Pancreas (tissue), 10 donors: ENCODE results near the gene STPG1. TPM values are rescaled to one million over a fixed set of nuclear protein-coding genes. Genes with fewer than 3 reads are reported as not detected.

ENCODE experiments used
- ATAC-seq, 4 donors: fragments of 200-7000 bp; cut with Tn5 transposase; one replicate each; pipeline versions ENCODE4 v1.8.0 to v1.9.1; 2020; ENCODE audit warnings: mild to moderate bottlenecking in 4 of 4, moderate library complexity in 4 of 4
- DNase-seq, 6 donors: peaks; one replicate each; pipeline ENCODE4 v3.0.0-alpha.2; 2020
- FAIRE-seq: peaks from 2 replicates; lab custom pipeline; 2012; peaks lifted over from hg19 to GRCh38; lab: Jason Lieb, UNC
- H3K27ac ChIP-seq, 4 donors: fragments of 200-600 bp; sonication (generic); 1 replicate in 3 of 4; 2 replicates in 1 of 4; pipeline versions ENCODE4 v1.5.0 to v1.8.0; 2020
- H3K27me3 ChIP-seq, 4 donors: fragments of 200-600 bp; one replicate each; pipeline ENCODE4 v1.8.0; 2021
- H3K36me3 ChIP-seq, 3 donors: fragments of 200-600 bp; sonication (generic) in 1 of 3; one replicate each; pipeline versions ENCODE4 v1.5.0 to v1.8.0; 2020 to 2021
- H3K4me1 ChIP-seq, 3 donors: fragments of 200-600 bp; one replicate each; pipeline ENCODE4 v1.8.0; 2021
- H3K4me3 ChIP-seq, 4 donors: fragments of 200-600 bp; sonication (generic) in 2 of 4; one replicate each; pipeline versions ENCODE4 v1.5.0 to v1.8.0; 2020 to 2021
- H3K9me3 ChIP-seq, 4 donors: fragments of 200-600 bp; one replicate each; pipeline ENCODE4 v1.8.0; 2021
- WGBS, 2 donors: extraction: QIAGEN DNeasy Blood & Tissue Kit; methylation state at CpG; one replicate each; pipeline ENCODE4 v1.1.7; 2013; 5-methylcytosine and 5-hydroxymethylcytosine counted together
- intact Hi-C, 3 donors: fragments of 100-400 bp; cut with DNase I; formaldehyde crosslinking; loops; one replicate each; pipeline versions ENCODE4 v1.11.1 to v1.14.2; 2022
- polyA plus RNA-seq, 2 donors: library from polyadenylated mRNA; stranded (reverse); fragments of 200-250 nt; gene quantifications; one replicate each; pipeline ENCODE4 v1.2.3, GENCODE V29; 2013
- total RNA-seq, 6 donors: library from RNA; stranded (reverse); fragmentation: NEBNext Ultra II Directional in 4 of 6; extraction: Animal tissue kit (Norgen Biotek cat#: 25700) in 4 of 6; gene quantifications; one replicate each; pipeline versions ENCODE4 v1.2.1 to v1.2.4, GENCODE V29; 2021 to 2023
- TF ChIP-seq, protein P1 (sequence below), 4 donors: fragments of 200-600 bp; sonication (generic) in 3 of 4; IDR thresholded peaks; one replicate each; pipeline versions ENCODE4 v1.5.0 to v1.8.0; 2021; ENCODE audit warnings: antibody characterized with exemption in 4 of 4
- donor health status: healthy with polysubstance abuse.
- donor health status: DM: no; HTN: no; CAD: no; lungs with moderate emphysema.
- donor health status: DM: no; HTN: no; CAD: no.
- donor health status: control.
- donor health status: control.
- donor health status: Bipolar disorder and iron deficiency.
- donor health status: DM: yes; HTN: yes; CAD: no.
- donor health status: DM: no; HTN: no; CAD: no.
- donor health status: DM: no; HTN: no; CAD: no.
- donor health status: DM: yes; HTN: yes; CAD: no.

The STPG1 gene
- total and polyA plus RNA-seq, 8 donors = 2.7 to 6.3 (median 3.5) TPM

DNA sequence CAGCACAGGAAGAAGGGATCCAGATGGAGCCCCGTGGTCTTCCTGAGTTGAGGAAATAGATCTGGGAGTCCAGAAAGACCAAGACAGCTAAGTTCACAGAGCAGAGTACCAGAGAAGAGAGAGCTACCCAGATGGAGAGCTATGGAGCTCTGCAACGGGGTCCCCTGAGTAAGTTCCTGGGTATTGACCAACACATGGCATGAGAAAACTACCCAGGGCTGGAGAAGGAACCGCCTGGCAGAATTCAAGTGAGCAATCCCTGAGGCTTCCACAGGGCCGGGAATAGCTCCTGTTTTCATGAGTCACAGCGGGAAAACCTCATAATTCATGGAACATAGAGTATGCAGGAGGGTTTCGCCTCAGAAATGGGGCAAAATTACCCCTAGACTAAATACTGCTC, 19.7 kb downstream of the STPG1 start:
- H3K9me3 ChIP-seq = no peaks in the 10 kb centered on the region
- no peak for DNase-seq
- no peak for FAIRE-seq
- intact Hi-C loops = loop anchor here in 1 of 3 donors (5.0 kb wide), 1 partner anchor 192 kb away; no protein-coding TSS in a partner anchor
- H3K4me1 ChIP-seq = peaks cover 0 to 4% (median 0%) of the 10 kb centered on the region in 3 donors
- TF ChIP-seq, protein P1, sequence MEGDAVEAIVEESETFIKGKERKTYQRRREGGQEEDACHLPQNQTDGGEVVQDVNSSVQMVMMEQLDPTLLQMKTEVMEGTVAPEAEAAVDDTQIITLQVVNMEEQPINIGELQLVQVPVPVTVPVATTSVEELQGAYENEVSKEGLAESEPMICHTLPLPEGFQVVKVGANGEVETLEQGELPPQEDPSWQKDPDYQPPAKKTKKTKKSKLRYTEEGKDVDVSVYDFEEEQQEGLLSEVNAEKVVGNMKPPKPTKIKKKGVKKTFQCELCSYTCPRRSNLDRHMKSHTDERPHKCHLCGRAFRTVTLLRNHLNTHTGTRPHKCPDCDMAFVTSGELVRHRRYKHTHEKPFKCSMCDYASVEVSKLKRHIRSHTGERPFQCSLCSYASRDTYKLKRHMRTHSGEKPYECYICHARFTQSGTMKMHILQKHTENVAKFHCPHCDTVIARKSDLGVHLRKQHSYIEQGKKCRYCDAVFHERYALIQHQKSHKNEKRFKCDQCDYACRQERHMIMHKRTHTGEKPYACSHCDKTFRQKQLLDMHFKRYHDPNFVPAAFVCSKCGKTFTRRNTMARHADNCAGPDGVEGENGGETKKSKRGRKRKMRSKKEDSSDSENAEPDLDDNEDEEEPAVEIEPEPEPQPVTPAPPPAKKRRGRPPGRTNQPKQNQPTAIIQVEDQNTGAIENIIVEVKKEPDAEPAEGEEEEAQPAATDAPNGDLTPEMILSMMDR (IDR thresholded peaks at IDR 0.05) = no peak
- H3K36me3 ChIP-seq = no peaks in the 10 kb centered on the region
- no peaks in the 10 kb centered on the region for H3K27me3 ChIP-seq
- H3K27ac ChIP-seq = no peak overlapping the region
- no peak for ATAC-seq
- 85 to 88% methylated on average over 6 of the region's 6 CpGs for WGBS, 2 donors
- no peak overlapping the region for H3K4me3 ChIP-seq

DNA sequence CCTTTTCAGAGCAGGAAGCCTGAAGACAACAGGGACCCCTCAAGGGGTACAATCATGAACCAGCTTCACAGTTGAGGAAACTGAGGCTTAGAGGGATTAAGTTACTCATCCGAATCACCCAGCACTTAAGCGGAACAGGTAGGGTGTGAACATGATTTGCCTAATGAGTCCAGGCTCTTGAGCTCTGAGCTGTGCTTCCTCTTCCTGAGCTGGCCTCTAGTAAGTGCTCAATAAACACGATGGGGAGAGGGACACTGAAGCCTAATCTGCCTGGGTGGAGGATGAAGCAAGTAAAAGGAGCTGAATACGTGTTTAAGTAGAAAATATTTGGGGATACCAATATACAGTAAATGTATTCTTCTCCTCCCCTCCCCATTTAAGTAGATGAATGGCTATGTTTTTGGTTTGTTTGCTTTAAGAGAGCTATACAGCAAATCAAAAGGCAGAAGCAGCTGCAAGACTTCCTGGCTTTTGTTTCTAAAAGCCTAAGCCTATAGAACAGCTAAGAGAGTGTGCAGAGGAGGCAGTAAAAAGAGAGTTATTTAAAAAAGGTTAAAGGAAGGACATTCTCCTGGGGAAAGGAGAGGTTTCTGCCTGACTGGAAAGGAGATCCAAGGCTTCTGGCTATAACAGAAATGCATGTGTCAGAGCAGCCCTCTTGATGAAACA, 20.5 kb downstream of the STPG1 start:
- H3K9me3 ChIP-seq = no peaks in the 10 kb centered on the region
- intact Hi-C loops = loop anchor here in 1 of 3 donors (5.0 kb wide), 1 partner anchor 191 kb away; no protein-coding TSS in a partner anchor
- H3K4me3 ChIP-seq = no peak overlapping the region
- TF ChIP-seq, protein P1 (IDR thresholded peaks at IDR 0.05) = no peak
- WGBS, 2 donors = 84 to 87% methylated on average over 4 of the region's 4 CpGs
- H3K36me3 ChIP-seq = no peaks in the 10 kb centered on the region
- DNase-seq (no peak), FAIRE-seq (no peak), ATAC-seq (no peak)
- no peak overlapping the region for H3K27ac ChIP-seq
- peaks cover 0 to 4% (median 0%) of the 10 kb centered on the region in 3 donors for H3K4me1 ChIP-seq
- H3K27me3 ChIP-seq = no peaks in the 10 kb centered on the region

DNA sequence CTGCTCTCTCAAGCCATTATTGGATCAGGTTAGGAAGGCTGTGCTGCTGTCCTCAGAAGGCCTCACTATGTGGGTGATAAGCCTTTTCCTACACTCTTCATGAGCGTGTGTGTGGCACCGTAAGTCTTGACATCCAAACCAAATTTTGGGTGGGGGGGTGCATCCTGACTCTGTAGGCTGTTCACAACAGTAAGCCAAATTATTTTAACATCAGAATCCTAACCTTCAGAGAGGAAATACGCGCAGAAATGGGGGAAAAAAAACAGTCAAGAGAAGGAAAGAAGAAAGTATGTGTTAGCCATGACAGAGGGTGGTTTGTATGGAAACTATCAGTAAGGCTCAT, 21.0 kb downstream of the STPG1 start:
- FAIRE-seq (no peak), DNase-seq (no peak), ATAC-seq (no peak)
- TF ChIP-seq, protein P1 (IDR thresholded peaks at IDR 0.05) = peak in 1 of 4 donors; percentile 1
- WGBS, 2 donors = 86 to 89% methylated on average over 4 of the region's 4 CpGs
- no peaks in the 10 kb centered on the region for H3K36me3 ChIP-seq
- peaks cover 0 to 4% (median 0%) of the 10 kb centered on the region in 3 donors for H3K4me1 ChIP-seq
- H3K27me3 ChIP-seq = no peaks in the 10 kb centered on the region
- no peak overlapping the region for H3K27ac ChIP-seq
- intact Hi-C loops = loop anchor here in 1 of 3 donors (5.0 kb wide), 1 partner anchor 190 kb away; no protein-coding TSS in a partner anchor
- H3K9me3 ChIP-seq = no peaks in the 10 kb centered on the region
- no peak overlapping the region for H3K4me3 ChIP-seq

DNA sequence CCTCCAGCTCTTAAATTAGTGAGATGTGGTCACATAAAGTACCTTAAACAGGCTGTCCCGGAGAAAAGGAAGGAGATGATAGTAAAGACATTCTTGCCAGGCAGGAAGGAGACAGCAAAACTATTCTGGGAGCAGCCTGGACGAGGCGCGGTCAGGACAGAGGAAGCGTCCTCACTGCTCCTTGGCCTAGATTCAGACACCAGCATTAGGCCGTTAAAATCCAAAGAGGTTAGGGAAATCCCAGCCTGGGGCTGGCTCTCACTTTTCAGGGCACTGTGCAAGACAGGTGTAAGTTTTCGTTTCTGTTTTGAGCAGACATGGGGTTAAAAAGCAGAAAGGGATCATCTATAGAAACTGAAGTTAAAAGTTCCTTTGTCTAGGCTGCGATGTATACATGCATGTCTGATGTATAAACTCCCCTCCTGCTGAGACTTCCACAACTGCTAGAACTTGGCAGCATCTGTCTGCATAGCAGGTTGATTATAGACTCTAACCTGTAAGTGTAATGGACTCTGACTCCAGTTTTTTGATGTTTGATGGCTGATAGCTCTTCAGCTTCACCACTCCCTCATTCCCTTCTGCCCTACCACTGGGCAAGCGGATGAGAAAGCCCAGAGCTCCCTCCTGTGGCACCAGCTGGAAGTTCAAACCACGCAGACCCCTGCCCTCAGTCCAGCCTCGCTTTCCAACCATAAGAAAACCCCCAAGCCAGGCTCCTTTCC, 21.5 kb downstream of the STPG1 start:
- FAIRE-seq (no peak), DNase-seq (peak in 5 of 6 donors; percentile 20 to 73 (median 55)), ATAC-seq (peak; percentile 82 to 94 (median 88))
- TF ChIP-seq, protein P1 (IDR thresholded peaks at IDR 0.05) = peak; percentile 44 to 74 (median 53)
- peaks cover 0 to 4% (median 0%) of the 10 kb centered on the region in 3 donors for H3K4me1 ChIP-seq
- H3K9me3 ChIP-seq = no peaks in the 10 kb centered on the region
- H3K4me3 ChIP-seq = peak overlapping the region in 1 of 4 donors; percentile 10
- WGBS, 2 donors = 60 to 62% methylated on average over 11 of the region's 11 CpGs
- no peaks in the 10 kb centered on the region for H3K36me3 ChIP-seq
- intact Hi-C loops = loop anchor here in 2 of 3 donors (2.0 to 5.0 kb wide), 2 partner anchors 190 to 193 kb away; no protein-coding TSS in a partner anchor
- peak overlapping the region in 3 of 4 donors; percentile 6 to 51 (median 17) for H3K27ac ChIP-seq
- no peaks in the 10 kb centered on the region for H3K27me3 ChIP-seq
